Spleen (tissue), 13 donors: ENCODE results near the gene CETN1. TPM values are rescaled to one million over a fixed set of nuclear protein-coding genes. Genes with fewer than 3 reads are reported as not detected.

Source experiments
- DNase-seq: peaks from one replicate; pipeline ENCODE4 v3.0.0-alpha.2; 2020
- H3K27ac ChIP-seq, 8 donors: fragments of 200-600 bp; sonication (generic) in 7 of 8; 1 replicate in 4 of 8; 2 replicates in 4 of 8; pipeline versions ENCODE4 v1.5.0 to v1.8.0; 2016 to 2021; ENCODE audit warnings: inconsistent platforms in 4 of 8, mild to moderate bottlenecking in 4 of 8, moderate library complexity in 1 of 8
- H3K27me3 ChIP-seq, 7 donors: fragments of 200-600 bp; sonication (generic) in 6 of 7; replicated peaks in 1 of 7; 1 replicate in 4 of 7; 2 replicates in 3 of 7; pipeline versions ENCODE4 v1.5.0 to v1.8.0; 2016 to 2021; ENCODE audit warnings: inconsistent platforms in 3 of 7, mild to moderate bottlenecking in 1 of 7
- H3K36me3 ChIP-seq, 6 donors: fragments of 200-600 bp; sonication (generic) in 5 of 6; 1 replicate in 4 of 6; 2 replicates in 2 of 6; pipeline versions ENCODE4 v1.5.0 to v1.8.0; 2016 to 2021; ENCODE audit warnings: inconsistent platforms in 2 of 6
- H3K4me1 ChIP-seq, 6 donors: fragments of 200-600 bp; sonication (generic) in 5 of 6; 1 replicate in 3 of 6; 2 replicates in 3 of 6; pipeline versions ENCODE4 v1.5.0 to v1.8.0; 2016 to 2021; ENCODE audit warnings: inconsistent platforms in 3 of 6
- H3K4me3 ChIP-seq, 8 donors: fragments of 200-600 bp; sonication (generic) in 7 of 8; 1 replicate in 4 of 8; 2 replicates in 4 of 8; pipeline versions ENCODE4 v1.5.0 to v1.8.0; 2016 to 2021; ENCODE audit warnings: inconsistent platforms in 4 of 8, mild to moderate bottlenecking in 4 of 8, moderate library complexity in 2 of 8
- H3K9me3 ChIP-seq, 8 donors: fragments of 200-600 bp; sonication (generic) in 7 of 8; 1 replicate in 4 of 8; 2 replicates in 4 of 8; pipeline versions ENCODE4 v1.5.0 to v1.8.0; 2016 to 2021; ENCODE audit warnings: inconsistent platforms in 4 of 8
- CTCF ChIP-seq, 11 experiments: fragments of 200-600 bp in 7 of 11; fragments of 450-650 bp in 4 of 11; sonication (generic) in 4 of 11; IDR thresholded peaks in 8 of 11; conservative IDR thresholded peaks in 3 of 11; 1 replicate in 7 of 11; 2 replicates in 4 of 11; pipeline versions ENCODE4 v1.4.0 to v1.8.0; 2016 to 2021; ENCODE audit warnings: antibody characterized with exemption in 11 of 11, inconsistent platforms in 4 of 11, mild to moderate bottlenecking in 1 of 11
- POLR2A ChIP-seq, 3 donors: fragments of 450-650 bp; IDR thresholded peaks; one replicate each; pipeline ENCODE4 v1.5.1; 2017; ENCODE audit warnings: antibody characterized with exemption in 3 of 3, mild to moderate bottlenecking in 1 of 3
- POLR2AphosphoS5 ChIP-seq, 3 donors: sonication (generic); formaldehyde crosslinking; IDR thresholded peaks; one replicate each; pipeline ENCODE4 v1.5.1; 2017; ENCODE audit warnings: antibody characterized with exemption in 3 of 3
- WGBS, 5 donors: extraction: QIAGEN DNeasy Blood & Tissue Kit in 3 of 5; methylation state at CpG; one replicate each; pipeline versions ENCODE4 v1.1.5 to v1.1.7; 2013 to 2018; 5-methylcytosine and 5-hydroxymethylcytosine counted together
- intact Hi-C: fragments of 100-400 bp; cut with DNase I; formaldehyde crosslinking; loops from one replicate; pipeline ENCODE4 v1.15.0; 2023; ENCODE audit warnings: low total_unique reads
- long read RNA-seq, 2 donors: transcript quantifications; one replicate each; lab custom pipeline, GENCODE V29; 2026
- polyA plus RNA-seq, 3 donors: library from polyadenylated mRNA; stranded (reverse); fragments of 200-250 nt; gene quantifications; one replicate each; pipeline ENCODE4 v1.2.1, GENCODE V29; 2013
- total RNA-seq, 7 donors: library from RNA; depleted of rRNA in 3 of 7; stranded (reverse); fragments of >200 nt in 3 of 7; fragmentation: NEBNext Ultra II Directional in 4 of 7; extraction: Animal tissue kit (Norgen Biotek cat#: 25700) in 4 of 7; gene quantifications; one replicate each; pipeline versions ENCODE4 v1.1.0 to v1.2.1, GENCODE V29; 2016 to 2021
- donor health status: healthy with polysubstance abuse.
- donor health status: DM: no; HTN: no; CAD: no; lungs with moderate emphysema.
- donor health status: DM: no; HTN: no; CAD: no.
- donor health status: Bipolar disorder and iron deficiency.
- donor health status: healthy.
- donor health status: DM: no; HTN: no; CAD: no.
- donor health status: DM: yes; HTN: yes; CAD: no.

CETN1 gene
- total RNA-seq (not detected), polyA plus RNA-seq (not detected)
- long read RNA-seq, donor 1 = 0 reads
- long read RNA-seq, donor 2 = 0 reads

- intact Hi-C loops = no loop called here
- H3K9me3 ChIP-seq = peaks cover 0 to 11% (median 0%) of the 10 kb centered on the region in 8 donors
- H3K27me3 ChIP-seq = peaks cover 0 to 4% (median 0%) of the 10 kb centered on the region in 7 donors
- no peak for TF ChIP-seq POLR2A (IDR thresholded peaks at IDR 0.05)
- TF ChIP-seq CTCF (IDR thresholded peaks at IDR 0.05 in 8 of 11, conservative IDR thresholded peaks at IDR 0.05 in 3 of 11) = no peak
- no peak for TF ChIP-seq POLR2AphosphoS5 (IDR thresholded peaks at IDR 0.05)
- H3K4me3 ChIP-seq = no peak within 1 kb of the TSS
- H3K4me1 ChIP-seq = no peaks in the 10 kb centered on the region
- no peak within 1 kb of the TSS for H3K27ac ChIP-seq
- no peaks in the 10 kb centered on the region for H3K36me3 ChIP-seq
- 93 to 97% (median 96%) methylated on average over 38 of the region's 38 CpGs for WGBS, 5 donors
- no peak for DNase-seq
These were observed at the start of gene CETN1 for GRCh38 chr18:580154-580553. CETN1 (plus strand) TSS chr18:580380; CDS start chr18:580409, 29 bp downstream.

GRCh38 chr18:532018-532417 is 48.2 kb upstream of the CETN1 start:
- peaks cover 0 to 12% (median 0%) of the 10 kb centered on the region in 7 donors for H3K27me3 ChIP-seq
- DNase-seq = no peak
- peaks cover 0 to 1% (median 0%) of the 10 kb centered on the region in 8 donors for H3K9me3 ChIP-seq
- intact Hi-C loops = no loop called here
- no peak for TF ChIP-seq POLR2AphosphoS5 (IDR thresholded peaks at IDR 0.05)
- no peak for TF ChIP-seq CTCF (IDR thresholded peaks at IDR 0.05 in 8 of 11, conservative IDR thresholded peaks at IDR 0.05 in 3 of 11)
- no peak for TF ChIP-seq POLR2A (IDR thresholded peaks at IDR 0.05)
- no peaks in the 10 kb centered on the region for H3K4me1 ChIP-seq
- no peak overlapping the region for H3K4me3 ChIP-seq
- H3K36me3 ChIP-seq = no peaks in the 10 kb centered on the region
- WGBS, 5 donors = 64 to 81% (median 74%) methylated on average over 4 of the region's 4 CpGs
- no peak overlapping the region for H3K27ac ChIP-seq

- peaks cover 0 to 3% (median 0%) of the 10 kb centered on the region in 8 donors for H3K9me3 ChIP-seq
These were observed 47.5 kb upstream of the CETN1 start for GRCh38 chr18:532632-533031.

GRCh38 chr18:533995-534601 is 46.1 kb upstream of the CETN1 start:
- TF ChIP-seq CTCF (IDR thresholded peaks at IDR 0.05 in 8 of 11, conservative IDR thresholded peaks at IDR 0.05 in 3 of 11) (no peak), POLR2A (IDR thresholded peaks at IDR 0.05) (no peak), POLR2AphosphoS5 (IDR thresholded peaks at IDR 0.05) (no peak)
- no peaks in the 10 kb centered on the region for H3K4me1 ChIP-seq
- intact Hi-C loops = no loop called here
- no peaks in the 10 kb centered on the region for H3K36me3 ChIP-seq
- H3K27me3 ChIP-seq = peaks cover 0 to 3% (median 0%) of the 10 kb centered on the region in 7 donors
- WGBS, 5 donors = 85 to 93% (median 89%) methylated on average over 6 of the region's 6 CpGs
- DNase-seq = no peak
- H3K4me3 ChIP-seq = no peak overlapping the region
- peaks cover 0 to 3% (median 0%) of the 10 kb centered on the region in 8 donors for H3K9me3 ChIP-seq
- H3K27ac ChIP-seq = no peak overlapping the region

More at GRCh38 chr18:532632-533031, 47.5 kb upstream of the CETN1 start:
- DNase-seq = no peak
- H3K4me3 ChIP-seq = no peak overlapping the region
- intact Hi-C loops = no loop called here
- TF ChIP-seq POLR2AphosphoS5 (IDR thresholded peaks at IDR 0.05) (no peak), POLR2A (IDR thresholded peaks at IDR 0.05) (no peak)
- H3K4me1 ChIP-seq = no peaks in the 10 kb centered on the region
- H3K27me3 ChIP-seq = peaks cover 0 to 12% (median 0%) of the 10 kb centered on the region in 7 donors
- H3K27ac ChIP-seq = no peak overlapping the region
- no peaks in the 10 kb centered on the region for H3K36me3 ChIP-seq
